Brain pericyte (primary cell): Measurements from ENCODE around the gene CLCNKB.
"Not testable (repeated sequence)": the region's sequence is repeated elsewhere in the genome, so short reads cannot be mapped to it uniquely, and the experiment has no call there.

Source experiments
- DNase-seq: peaks from one replicate; pipeline ENCODE4 v3.0.0-alpha.2; 2012; ENCODE audit warnings: low read depth, low spot score

The CLCNKB gene

GRCh38 chr1:16031551-16031950 lies 12.0 kb upstream of the CLCNKB start:
- DNase-seq, result no peak

- DNase-seq, result peak; percentile 49
These were observed 11.0 kb upstream of the CLCNKB start for GRCh38 chr1:16032388-16033102.

GRCh38 chr1:16033103-16033632 lies 10.4 kb upstream of the CLCNKB start:
- not testable (repeated sequence) for DNase-seq

- not testable (repeated sequence) for DNase-seq
These were observed 7.1 kb upstream of the CLCNKB start for GRCh38 chr1:16036461-16036860.

- no peak for DNase-seq
These were observed 5.0 kb upstream of the CLCNKB start for GRCh38 chr1:16038620-16038912.

GRCh38 chr1:16039871-16040270 lies 3.7 kb upstream of the CLCNKB start:
- not testable (repeated sequence) for DNase-seq

GRCh38 chr1:16041200-16041599 lies 2.4 kb upstream of the CLCNKB start:
- no peak for DNase-seq

- no peak for DNase-seq
These were observed 1.5 kb upstream of the CLCNKB start for GRCh38 chr1:16042096-16042495.

- not testable (repeated sequence) for DNase-seq
These were observed 928 bp upstream of the CLCNKB start for GRCh38 chr1:16042654-16043053.

GRCh38 chr1:16043950-16044349 lies 368 bp downstream of the CLCNKB start:
- no peak for DNase-seq

- no peak for DNase-seq
These were observed 3.3 kb downstream of the CLCNKB start for GRCh38 chr1:16046842-16047241.

- no peak for DNase-seq
These were observed 4.4 kb downstream of the CLCNKB start for GRCh38 chr1:16047791-16048475.

GRCh38 chr1:16048573-16049189 lies 5.1 kb downstream of the CLCNKB start:
- DNase-seq, result no peak

GRCh38 chr1:16050328-16050727 lies 6.7 kb downstream of the CLCNKB start:
- no peak for DNase-seq

- no peak for DNase-seq
These were observed 7.5 kb downstream of the CLCNKB start for GRCh38 chr1:16051039-16051438.

GRCh38 chr1:16051949-16052348 lies 8.4 kb downstream of the CLCNKB start:
- not testable (repeated sequence) for DNase-seq

GRCh38 chr1:16053781-16054502 lies 10.4 kb downstream of the CLCNKB start:
- DNase-seq, result no peak

GRCh38 chr1:16054598-16055540 lies 11.3 kb downstream of the CLCNKB start:
- no peak for DNase-seq

GRCh38 chr1:16055613-16056520 lies 12.3 kb downstream of the CLCNKB start:
- DNase-seq, result no peak

GRCh38 chr1:16056521-16056912 lies 12.9 kb downstream of the CLCNKB start:
- DNase-seq, result not testable (repeated sequence)
